IPS-15b (cell line): Measurements from ENCODE around the gene DPEP1.

ENCODE experiments used
- H3K27me3 ChIP-seq: one replicate; pipeline ENCODE4 v1.6.1; 2013; ENCODE audit warnings: low read length; ENCODE audit not compliant: control insufficient read depth, insufficient read depth
- H3K36me3 ChIP-seq: one replicate; pipeline ENCODE4 v1.6.1; 2013; ENCODE audit warnings: low read length; ENCODE audit not compliant: control insufficient read depth, insufficient read depth
- H3K4me1 ChIP-seq: one replicate; pipeline ENCODE4 v1.6.1; 2013; ENCODE audit warnings: mild to moderate bottlenecking, low read length; ENCODE audit not compliant: control insufficient read depth, insufficient read depth
- H3K4me3 ChIP-seq: one replicate; pipeline ENCODE4 v1.5.1; 2013; ENCODE audit warnings: low read depth, low read length
- H3K9ac ChIP-seq: one replicate; pipeline ENCODE4 v1.6.1; 2013; ENCODE audit warnings: low read depth, mild to moderate bottlenecking, low read length
- H3K9me3 ChIP-seq: one replicate; pipeline ENCODE4 v1.6.1; 2013; ENCODE audit warnings: mild to moderate bottlenecking, low read length; ENCODE audit not compliant: control insufficient read depth, insufficient read depth

Gene DPEP1

GRCh38 chr16:89604764-89605163 is 8.7 kb upstream of the DPEP1 start:
- Histone ChIP-seq H3K4me3 (no peak overlapping the region), H3K9me3 (no peaks in the 10 kb centered on the region), H3K36me3 (no peaks in the 10 kb centered on the region), H3K9ac (no peak overlapping the region), H3K4me1 (no peaks in the 10 kb centered on the region), H3K27me3 (no peaks in the 10 kb centered on the region)

DNA sequence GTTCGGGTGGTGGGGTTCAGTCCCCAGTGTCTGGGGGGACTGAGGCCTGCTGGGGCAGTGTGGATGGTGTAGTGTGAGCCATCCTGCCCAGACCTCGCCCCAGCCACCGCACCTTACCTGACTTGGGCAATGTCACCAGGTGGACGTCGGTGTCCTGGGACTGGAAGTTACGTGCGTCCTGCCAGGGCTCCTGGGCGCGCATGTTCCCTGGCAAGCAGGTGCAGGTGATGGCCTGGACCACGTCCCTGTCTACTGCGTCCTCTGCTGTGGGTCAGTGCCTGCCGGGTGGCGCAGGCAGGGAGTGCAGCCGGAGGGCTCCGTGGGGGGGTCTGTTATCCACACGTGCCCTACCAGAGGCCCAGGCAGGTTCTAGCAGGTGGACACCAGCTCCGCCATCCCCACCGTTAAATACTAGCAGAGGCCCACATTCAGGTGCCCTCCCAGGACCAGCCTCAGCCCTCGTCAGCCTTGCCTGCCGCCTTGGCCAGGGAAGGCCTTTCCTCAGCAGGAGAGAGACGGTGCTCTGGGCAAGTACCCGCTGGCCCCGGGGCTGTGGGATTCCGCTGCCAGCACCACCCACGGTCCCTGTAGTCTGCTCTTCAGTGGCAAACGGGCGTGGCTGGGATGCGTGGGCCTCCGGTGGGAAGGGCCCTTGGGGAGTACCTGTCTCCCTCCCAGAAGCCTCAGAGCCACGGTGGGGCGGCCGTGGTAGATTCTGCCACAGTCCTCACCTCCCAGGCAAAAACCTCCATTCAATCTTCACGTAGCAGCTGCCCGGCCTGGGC is 8.1 kb upstream of the DPEP1 start:
- Histone ChIP-seq H3K27me3 (no peaks in the 10 kb centered on the region), H3K9me3 (no peaks in the 10 kb centered on the region), H3K4me3 (no peak overlapping the region), H3K36me3 (no peaks in the 10 kb centered on the region), H3K4me1 (no peaks in the 10 kb centered on the region), H3K9ac (no peak overlapping the region)

DNA sequence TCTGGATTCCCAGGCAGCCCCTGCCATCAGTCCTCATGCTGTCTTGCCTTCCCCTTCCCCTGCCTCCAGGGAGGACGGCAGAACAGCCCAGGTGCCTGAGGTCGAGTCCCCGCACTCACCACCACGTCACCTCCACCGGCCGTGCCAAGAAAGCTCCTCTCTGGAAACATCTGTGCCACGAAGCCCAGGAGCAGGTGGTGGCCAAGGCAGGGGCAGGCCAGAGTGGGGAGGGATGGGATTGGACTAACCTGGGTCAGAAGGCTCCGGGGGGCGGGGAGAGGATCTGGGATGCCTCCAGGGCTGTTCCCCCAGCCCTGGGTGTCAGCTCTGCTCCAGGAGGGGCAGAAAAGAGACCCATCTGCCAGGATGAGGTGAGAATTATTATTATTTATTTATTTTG is 7.4 kb upstream of the DPEP1 start:
- Histone ChIP-seq H3K4me3 (no peak overlapping the region), H3K27me3 (no peaks in the 10 kb centered on the region), H3K9ac (no peak overlapping the region), H3K4me1 (no peaks in the 10 kb centered on the region), H3K9me3 (no peaks in the 10 kb centered on the region), H3K36me3 (no peaks in the 10 kb centered on the region)

DNA sequence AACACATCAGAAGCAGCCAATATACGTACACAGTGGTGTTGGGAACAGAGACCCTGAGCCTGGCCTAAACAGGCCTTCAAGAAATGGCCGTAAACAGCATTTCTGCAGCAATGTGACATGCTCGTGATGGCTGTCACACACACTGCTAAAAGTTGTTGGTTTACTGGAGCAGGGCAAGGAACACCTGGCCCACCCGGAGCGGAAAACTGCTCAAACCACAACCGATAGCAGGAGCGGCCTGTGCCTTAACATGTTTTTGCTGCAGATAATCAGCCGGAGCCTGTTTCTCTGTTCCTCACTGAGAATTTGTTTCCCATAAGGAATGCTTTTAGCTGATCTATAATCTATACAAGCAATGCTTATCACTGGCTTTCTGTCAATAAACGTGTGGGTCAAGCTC is 6.0 kb upstream of the DPEP1 start:
- Histone ChIP-seq H3K27me3 (no peaks in the 10 kb centered on the region), H3K9me3 (no peaks in the 10 kb centered on the region), H3K4me3 (no peak overlapping the region), H3K36me3 (no peaks in the 10 kb centered on the region), H3K4me1 (no peaks in the 10 kb centered on the region), H3K9ac (no peak overlapping the region)

DNA sequence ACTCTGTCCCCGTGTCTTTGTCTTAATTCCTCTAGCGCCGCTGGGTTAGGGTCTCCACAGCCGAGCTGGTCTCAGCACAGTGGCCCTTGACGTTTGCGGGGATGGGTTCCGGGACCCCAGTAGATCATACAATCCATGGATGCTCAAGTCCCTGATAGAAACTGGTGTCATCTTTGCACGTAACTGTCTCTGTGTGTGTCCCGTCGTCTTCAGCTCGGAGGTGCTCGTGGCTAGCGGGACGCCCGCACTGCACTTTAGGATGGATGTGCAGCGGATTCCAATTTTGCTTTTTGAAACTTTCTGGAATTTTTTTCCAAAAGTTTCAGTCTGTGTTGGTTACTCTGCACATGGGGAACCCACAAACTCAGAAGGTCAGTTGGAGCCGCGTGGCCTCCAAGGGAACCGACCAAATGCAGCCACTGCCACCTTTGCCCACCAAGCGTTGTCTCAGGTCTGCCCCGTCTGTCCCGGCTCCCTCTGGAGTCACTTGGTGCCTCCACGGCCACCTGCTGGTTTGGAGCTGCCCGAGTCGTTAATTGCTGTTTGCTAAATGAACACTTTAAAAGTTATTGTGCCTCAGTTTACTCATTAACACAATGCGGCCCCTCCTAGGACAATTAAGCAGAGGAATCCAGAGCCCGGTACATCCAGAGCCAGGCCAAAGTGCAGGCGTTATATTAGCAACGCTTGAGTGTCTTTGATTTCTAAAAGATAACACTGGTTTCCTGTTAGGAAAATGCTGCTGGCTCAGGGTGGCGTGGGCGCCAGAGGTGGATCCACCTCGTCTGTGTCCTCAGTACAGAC is 5.3 kb upstream of the DPEP1 start:
- H3K4me1 ChIP-seq = no peaks in the 10 kb centered on the region
- no peaks in the 10 kb centered on the region for H3K9me3 ChIP-seq
- H3K27me3 ChIP-seq = no peaks in the 10 kb centered on the region
- H3K9ac ChIP-seq = no peak overlapping the region
- no peak overlapping the region for H3K4me3 ChIP-seq
- no peaks in the 10 kb centered on the region for H3K36me3 ChIP-seq

- Histone ChIP-seq H3K27me3 (no peaks in the 10 kb centered on the region), H3K4me1 (no peaks in the 10 kb centered on the region), H3K9me3 (no peaks in the 10 kb centered on the region), H3K9ac (no peak overlapping the region), H3K4me3 (no peak overlapping the region), H3K36me3 (no peaks in the 10 kb centered on the region)
Observed at GRCh38 chr16:89610108-89610453, 3.4 kb upstream of the DPEP1 start.

GRCh38 chr16:89612415-89613166 is 851 bp upstream of the DPEP1 start:
- Histone ChIP-seq H3K27me3 (no peaks in the 10 kb centered on the region), H3K4me1 (no peaks in the 10 kb centered on the region), H3K36me3 (no peaks in the 10 kb centered on the region)

DNA sequence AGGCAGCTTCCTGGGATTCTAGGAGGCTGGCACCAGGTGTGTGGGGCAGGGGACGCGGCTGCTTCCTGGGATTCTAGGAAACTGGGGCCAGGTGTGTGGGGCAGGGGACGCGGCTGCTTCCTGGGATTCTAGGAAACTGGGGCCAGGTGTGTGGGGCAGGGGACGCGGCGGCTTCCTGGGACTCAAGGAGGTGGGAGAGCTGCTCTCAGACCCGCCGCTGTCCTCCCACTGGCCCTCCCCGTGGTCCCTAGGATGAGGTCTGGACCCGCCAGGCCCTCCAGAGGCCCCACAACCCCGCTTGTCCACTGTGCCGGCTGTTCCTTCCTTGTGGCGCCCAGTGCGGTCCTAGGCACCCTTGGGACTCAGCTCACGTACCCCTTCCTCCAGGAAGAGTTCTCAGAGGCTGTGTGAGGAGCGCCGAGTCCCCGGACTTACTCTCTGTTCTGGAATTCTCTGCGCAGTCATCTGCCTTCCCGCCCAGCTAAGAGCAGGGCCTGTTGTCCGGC is 565 bp downstream of the DPEP1 start:
- no peaks in the 10 kb centered on the region for H3K27me3 ChIP-seq
- no peaks in the 10 kb centered on the region for H3K9me3 ChIP-seq
- no peaks in the 10 kb centered on the region for H3K36me3 ChIP-seq
- no peaks in the 10 kb centered on the region for H3K4me1 ChIP-seq
- no peak overlapping the region for H3K4me3 ChIP-seq
- no peak overlapping the region for H3K9ac ChIP-seq

More at GRCh38 chr16:89612415-89613166, 851 bp upstream of the DPEP1 start:
- no peak overlapping the region for H3K4me3 ChIP-seq
- H3K9ac ChIP-seq = no peak overlapping the region
- no peaks in the 10 kb centered on the region for H3K9me3 ChIP-seq

- no peak overlapping the region for H3K9ac ChIP-seq
- no peaks in the 10 kb centered on the region for H3K9me3 ChIP-seq
- no peaks in the 10 kb centered on the region for H3K36me3 ChIP-seq
- no peaks in the 10 kb centered on the region for H3K4me1 ChIP-seq
- no peak overlapping the region for H3K4me3 ChIP-seq
- H3K27me3 ChIP-seq = no peaks in the 10 kb centered on the region
Observed at GRCh38 chr16:89615176-89615575, 1.7 kb downstream of the DPEP1 start.

DNA sequence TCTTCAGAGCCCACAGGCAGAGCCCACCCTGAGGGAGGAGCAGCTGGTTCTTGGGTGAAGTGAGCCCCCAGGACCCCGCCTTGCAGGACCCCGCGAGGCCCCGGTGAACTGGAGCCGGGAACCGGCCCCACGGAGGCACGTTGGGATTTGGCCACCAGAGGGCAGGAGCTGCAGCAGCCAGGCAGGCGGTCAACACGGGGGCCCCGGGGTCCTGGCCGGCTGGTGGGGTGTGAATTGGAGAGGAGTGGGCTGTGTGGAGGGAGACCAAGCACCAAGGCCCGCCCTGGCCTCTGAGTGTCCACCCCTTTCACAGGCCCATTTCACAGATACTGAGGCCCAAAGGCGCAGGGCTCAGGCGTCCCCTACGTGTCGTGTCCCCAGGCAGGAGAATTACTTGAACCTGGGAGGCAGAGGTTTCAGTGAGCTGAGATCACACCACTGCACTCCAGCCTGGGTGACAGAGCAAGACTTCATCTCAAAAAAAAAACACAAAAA is 2.2 kb downstream of the DPEP1 start:
- H3K9ac ChIP-seq = no peak overlapping the region
- no peak overlapping the region for H3K4me3 ChIP-seq
- H3K27me3 ChIP-seq = no peaks in the 10 kb centered on the region
- H3K36me3 ChIP-seq = no peaks in the 10 kb centered on the region
- H3K4me1 ChIP-seq = no peaks in the 10 kb centered on the region
- no peaks in the 10 kb centered on the region for H3K9me3 ChIP-seq

DNA sequence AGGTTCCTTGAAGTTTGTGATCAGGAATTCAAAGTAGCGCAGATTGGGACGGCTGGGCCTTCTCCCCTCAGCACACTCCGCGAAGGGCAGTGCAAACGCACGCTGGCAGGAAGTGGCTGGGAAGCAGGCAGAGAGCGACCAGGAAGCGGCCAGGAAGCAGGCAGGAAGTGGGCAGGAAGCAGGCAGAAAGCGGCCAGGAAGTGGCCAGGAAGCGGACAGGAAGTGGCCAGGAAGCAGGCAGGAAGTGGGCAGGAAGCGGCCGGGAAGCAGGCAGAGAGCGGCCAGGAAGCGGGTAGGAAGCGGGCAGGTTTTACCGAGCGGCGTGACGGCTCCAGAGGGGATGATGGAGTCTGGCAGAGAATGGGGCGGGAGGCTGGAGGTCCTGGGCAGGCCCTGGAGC is 3.2 kb downstream of the DPEP1 start:
- no peak overlapping the region for H3K4me3 ChIP-seq
- H3K9me3 ChIP-seq = no peaks in the 10 kb centered on the region
- H3K27me3 ChIP-seq = no peaks in the 10 kb centered on the region
- H3K36me3 ChIP-seq = no peaks in the 10 kb centered on the region
- H3K4me1 ChIP-seq = no peaks in the 10 kb centered on the region
- H3K9ac ChIP-seq = no peak overlapping the region
